HepG2 (cell line): ENCODE data around the gene KLF16. TPM values are rescaled to one million over a fixed set of nuclear protein-coding genes. Genes with fewer than 3 reads are reported as not detected.

Source experiments
- ATAC-seq: fragments of 200-7000 bp; cut with Tn5 transposase; 3 replicates; pipeline ENCODE4 v1.9.1; 2020; ENCODE audit warnings: mild to moderate bottlenecking, moderate library complexity
- BruUV-seq: library from RNA; stranded (reverse); fragments of 400-500 nt; replicated peaks from 2 replicates; lab custom pipeline; 2021; lab: Mats Ljungman, UMichigan
- CTCF ChIA-PET: fragments of 300-600 bp; formaldehyde crosslinking; extraction: SDS; loops from one replicate; lab custom pipeline; 2021; ENCODE audit warnings: low total read pairs, inconsistent platforms, low intra/inter-chr PET ratio; lab: Yijun Ruan, JAX
- POLR2A ChIA-PET: fragments of 350-600 bp; sonication (Branson Sonifier 250); formaldehyde crosslinking; loops from one replicate; lab custom pipeline; 2020; ENCODE audit warnings: antibody characterized with exemption, inconsistent platforms; lab: Yijun Ruan, JAX
- DNase-seq: peaks from one replicate; pipeline ENCODE4 v3.0.0-alpha.2; 2015; ENCODE audit warnings: low spot score
- FAIRE-seq: peaks from 3 replicates; lab custom pipeline; 2011; peaks lifted over from hg19 to GRCh38; lab: Jason Lieb, UNC
- H2AFZ ChIP-seq: one replicate; pipeline ENCODE4 v1.6.1; 2011; ENCODE audit warnings: low read length, inconsistent platforms
- H3K27ac ChIP-seq: fragments of 300-600 bp; 3 replicates; pipeline ENCODE4 v1.8.0; 2011; ENCODE audit warnings: mixed run types, mild to moderate bottlenecking, mixed read lengths, low read length, inconsistent platforms; ENCODE audit not compliant: insufficient read depth; ENCODE audit errors: extremely low read length
- H3K27me3 ChIP-seq, 2 experiments: fragments of 200-600 bp in 1 of 2; 2 replicates in 1 of 2; 3 replicates in 1 of 2; pipeline versions ENCODE4 v1.6.0 to v1.8.0; 2011; ENCODE audit warnings: low read length in 2 of 2, mild to moderate bottlenecking in 2 of 2, moderate library complexity in 2 of 2, inconsistent platforms in 1 of 2; ENCODE audit not compliant: insufficient read depth in 2 of 2, control insufficient read depth in 1 of 2
- H3K36me3 ChIP-seq, 2 experiments: fragments of 200-600 bp in 1 of 2; replicated peaks in 1 of 2; 2 replicates in 1 of 2; 3 replicates in 1 of 2; pipeline versions ENCODE4 v1.5.1 to v1.8.0; 2011; ENCODE audit warnings: low read length in 2 of 2, inconsistent platforms in 1 of 2; ENCODE audit not compliant: insufficient read depth in 2 of 2, control insufficient read depth in 1 of 2
- H3K4me1 ChIP-seq: 2 replicates; pipeline ENCODE4 v1.5.1; 2012; ENCODE audit warnings: low read length, inconsistent platforms; ENCODE audit not compliant: insufficient read depth
- H3K4me2 ChIP-seq: 2 replicates; pipeline ENCODE4 v1.6.0; 2011; ENCODE audit warnings: low read depth, low read length, inconsistent platforms
- H3K4me3 ChIP-seq, 3 experiments: fragments of 200-600 bp in 1 of 3; sonication (generic), shearing (Covaris generic) in 1 of 3; replicated peaks in 1 of 3; 2 replicates each; pipeline ENCODE4 v1.5.1; 2011 to 2016; ENCODE audit warnings: low read length in 3 of 3, inconsistent platforms in 2 of 3, low read depth in 2 of 3, mild to moderate bottlenecking in 2 of 3, control low read depth in 1 of 3, mixed read lengths in 1 of 3; ENCODE audit not compliant: insufficient read depth in 1 of 3
- H3K79me2 ChIP-seq: one replicate; pipeline ENCODE4 v1.6.1; 2011; ENCODE audit warnings: low read length, inconsistent platforms; ENCODE audit not compliant: insufficient read depth
- H3K9ac ChIP-seq: 2 replicates; pipeline ENCODE4 v1.6.0; 2011; ENCODE audit warnings: mild to moderate bottlenecking, low read depth, low read length, inconsistent platforms; ENCODE audit not compliant: insufficient read depth
- H3K9me3 ChIP-seq: 2 replicates; pipeline ENCODE4 v1.5.1; 2012; ENCODE audit warnings: mild to moderate bottlenecking, low read length
- H4K20me1 ChIP-seq: 2 replicates; pipeline ENCODE4 v1.6.0; 2011; ENCODE audit warnings: inconsistent platforms, mild to moderate bottlenecking, low read length, moderate library complexity; ENCODE audit not compliant: insufficient read depth
- MAFK ChIP-seq, 2 experiments: IDR thresholded peaks in 1 of 2; conservative IDR thresholded peaks in 1 of 2; 2 replicates each; pipeline ENCODE4 v1.6.1; 2011; ENCODE audit warnings: improper control_type of control experiment in 2 of 2, low read length in 2 of 2
- NR2F2 ChIP-seq: IDR thresholded peaks from 2 replicates; pipeline ENCODE4 v1.6.1; 2012; ENCODE audit warnings: low read depth, inconsistent platforms, borderline replicate concordance
- ZNF383 ChIP-seq: sonication (generic); formaldehyde crosslinking; IDR thresholded peaks from 2 replicates; pipeline ENCODE4 v1.4.0; 2020; ENCODE audit warnings: missing genetic modification reagents, mild to moderate bottlenecking, borderline replicate concordance
- ZNF891 ChIP-seq: sonication (generic); formaldehyde crosslinking; IDR thresholded peaks from 2 replicates; pipeline ENCODE4 v1.5.0; 2020; ENCODE audit warnings: mild to moderate bottlenecking, missing genetic modification reagents
- WGBS: methylation state at CpG from one replicate; pipeline ENCODE4 v1.1.6; 2017; ENCODE audit warnings: low lambda C conversion rate; 5-methylcytosine and 5-hydroxymethylcytosine counted together
- in situ Hi-C: cut with HindIII; loops from 2 replicates; pipeline ENCODE4 v1.10.0; 2017; ENCODE audit warnings: low pct_unique_long_range_greater_than_20kb; ENCODE audit not compliant: extremely low pct_ligation_motif_present
- intact Hi-C: fragments of 100-400 bp; cut with micrococcal nuclease; formaldehyde crosslinking; loops from one replicate; pipeline ENCODE4 v1.10.0; 2022; ENCODE audit not compliant: unreplicated experiment
- polyA plus RNA-seq, 8 experiments: library from polyadenylated mRNA; depleted of rRNA in 3 of 8; stranded (reverse) in 7 of 8; unstranded in 1 of 8; fragments of >200 nt; fragmentation: Illumina TruSeq in 4 of 8; extraction: Trizol in 4 of 8; gene quantifications; 2 replicates each; pipeline versions ENCODE4 v1.2.1 to v1.2.3, GENCODE V29; 2011 to 2016; ENCODE audit warnings: low read depth in 4 of 8, missing spikeins in 1 of 8, mixed read lengths in 1 of 8; ENCODE audit not compliant: insufficient read depth in 1 of 8
- total RNA-seq, 5 experiments: library from RNA; depleted of rRNA; stranded (reverse); fragments of >200 nt; fragmentation: Illumina TruSeq; extraction: Trizol; gene quantifications; 2 replicates each; pipeline ENCODE4 v1.2.3, GENCODE V29; 2016; ENCODE audit warnings: low read depth in 1 of 5

Gene KLF16
- total and polyA plus RNA-seq, 2 of the 13 experiments (the other 11 are each of a cell fraction or from before 2014, with no cell fraction given), result 3.5 to 6.7 TPM

DNA sequence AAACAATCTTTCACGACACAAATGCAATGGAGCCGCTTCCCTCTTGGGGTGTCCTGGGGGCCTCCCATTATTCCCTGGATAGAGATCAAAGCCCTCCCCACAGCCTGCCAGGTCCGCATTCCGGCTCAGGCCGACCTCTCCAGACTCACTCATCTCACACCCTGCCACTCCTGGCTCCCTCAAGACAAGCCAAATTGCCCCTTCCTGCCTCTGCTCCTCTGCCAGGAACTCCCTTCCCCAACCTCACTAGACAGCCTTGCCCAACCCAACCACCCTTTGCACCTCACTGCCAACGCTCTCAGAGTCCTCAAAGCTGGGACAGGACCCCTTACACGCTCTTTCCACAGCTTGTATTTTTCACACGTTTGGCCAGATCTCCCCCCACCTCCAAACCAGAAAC, 20.4 kb upstream of the KLF16 start:
- ChIA-PET POLR2A (interaction anchor here (0.6 kb wide), 1 partner anchor 13 kb away, joined by 3 read pairs; no protein-coding TSS in a partner anchor), CTCF (no interaction called here)
- peaks cover 49% of the 10 kb centered on the region for H3K4me1 ChIP-seq
- H4K20me1 ChIP-seq, result peaks cover 16% of the 10 kb centered on the region
- no peak for ATAC-seq
- BruUV-seq, result TSS peak; percentile 65
- H3K9me3 ChIP-seq, result no peaks in the 10 kb centered on the region
- intact Hi-C loops, result no loop called here
- 31% methylated on average over 8 of the region's 8 CpGs for WGBS
- peak overlapping the region; percentile 90 for H3K9ac ChIP-seq
- H3K79me2 ChIP-seq, result peaks cover 32% of the 10 kb centered on the region
- DNase-seq, result no peak
- no peak for FAIRE-seq
- peak overlapping the region; percentile 91 for H3K4me2 ChIP-seq
- in situ Hi-C loops, result no loop called here
- peak overlapping the region; percentile 77 to 99 (median 89); a peak in 5 of 6 replicates for H3K4me3 ChIP-seq
- peaks cover 0 to 3% of the 10 kb centered on the region in 2 experiments; a peak in 1 of 5 replicates for H3K36me3 ChIP-seq
- no peak overlapping the region for H2AFZ ChIP-seq
- H3K27me3 ChIP-seq, result no peaks in the 10 kb centered on the region
- no peak overlapping the region for H3K27ac ChIP-seq
- TF ChIP-seq ZNF891 (CRISPR knock-in tag) (0 out of 2 replicates have a peak, but pooled peaks have one; percentile 7), ZNF383 (CRISPR knock-in tag) (no peak)

DNA sequence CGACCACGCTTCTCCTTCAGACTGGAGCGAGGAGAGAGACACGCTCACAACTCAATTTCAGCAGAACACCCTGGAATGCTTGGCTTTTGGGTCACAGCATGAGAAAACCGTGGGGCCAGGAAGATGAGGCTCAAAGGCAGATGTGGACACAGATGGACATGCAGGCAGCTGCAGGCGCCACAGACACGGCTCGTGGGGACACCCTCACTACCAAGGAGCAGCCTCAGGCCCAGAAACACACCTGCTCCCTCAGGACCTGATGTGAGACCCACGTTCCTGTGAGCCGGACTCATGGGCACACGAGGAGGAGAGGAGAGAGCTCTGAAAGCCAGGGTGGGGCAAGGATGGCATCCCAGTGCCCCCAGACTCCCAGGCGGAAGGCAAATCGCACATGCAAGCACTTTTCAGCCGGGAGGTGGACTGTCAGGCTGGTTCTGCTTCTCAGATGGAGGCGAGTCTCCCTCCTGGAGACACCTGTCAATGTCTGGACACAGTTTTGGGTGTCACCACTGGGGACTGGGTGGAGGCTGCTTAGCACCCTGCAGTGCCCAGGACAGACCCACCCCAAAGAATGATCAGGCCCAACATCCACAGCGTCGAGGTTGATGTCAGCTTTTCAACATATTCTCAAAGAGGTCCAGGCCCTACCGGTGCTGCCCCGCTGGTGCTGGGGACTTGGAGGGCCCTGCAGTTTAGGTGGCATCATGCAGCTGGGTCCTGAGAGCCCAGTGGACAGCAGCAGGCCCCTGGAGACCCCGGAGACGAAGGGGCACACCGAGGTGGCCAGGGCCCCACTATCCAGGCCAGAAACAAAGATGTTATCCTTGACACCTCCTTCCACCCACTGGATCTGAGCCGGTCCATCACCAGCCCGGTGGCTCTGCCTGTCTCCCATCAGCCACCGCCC, 19.7 kb upstream of the KLF16 start:
- Histone ChIP-seq H3K4me3 (peak overlapping the region in 1 of 3 experiments; percentile 99; a peak in 2 of 6 replicates), H3K9ac (peak overlapping the region; percentile 90; the same call in 1 of the 2 replicates), H3K36me3 (peaks cover 0 to 3% of the 10 kb centered on the region in 2 experiments; a peak in 1 of 5 replicates), H3K4me1 (peaks cover 42% of the 10 kb centered on the region), H4K20me1 (peaks cover 16% of the 10 kb centered on the region), H3K4me2 (peak overlapping the region; percentile 91), H3K79me2 (peaks cover 32% of the 10 kb centered on the region), H3K27me3 (no peaks in the 10 kb centered on the region), H2AFZ (no peak overlapping the region), H3K27ac (no peak overlapping the region), H3K9me3 (no peaks in the 10 kb centered on the region)
- ATAC-seq (no peak), DNase-seq (no peak), FAIRE-seq (no peak)
- ChIA-PET CTCF (no interaction called here), POLR2A (interaction anchor here (0.6 kb wide), 1 partner anchor 13 kb away, joined by 3 read pairs; no protein-coding TSS in a partner anchor)
- WGBS, result 85% methylated on average over 15 of the region's 25 CpGs
- BruUV-seq, result no TSS peak
- in situ Hi-C loops (no loop called here), intact Hi-C loops (loop anchor here (1.0 kb wide), 1 partner anchor 16 kb away; no protein-coding TSS in a partner anchor)
- TF ChIP-seq NR2F2 (no peak), MAFK (conservative IDR thresholded peaks at IDR 0.05 in 1 of 2, IDR thresholded peaks at IDR 0.05 in 1 of 2; ENCODE audit: low read length in 2 of 2) (peak; percentile 10 to 39; a peak in 1 of 4 replicates)
